Fibroblast of skin of left biceps (primary cell): ENCODE data around the gene RIMS4.

Experiments
- DNase-seq, 2 experiments: peaks; one replicate each; pipeline ENCODE4 v3.0.0-alpha.2; 2013; ENCODE audit warnings: low read depth in 2 of 2

The RIMS4 gene

DNA sequence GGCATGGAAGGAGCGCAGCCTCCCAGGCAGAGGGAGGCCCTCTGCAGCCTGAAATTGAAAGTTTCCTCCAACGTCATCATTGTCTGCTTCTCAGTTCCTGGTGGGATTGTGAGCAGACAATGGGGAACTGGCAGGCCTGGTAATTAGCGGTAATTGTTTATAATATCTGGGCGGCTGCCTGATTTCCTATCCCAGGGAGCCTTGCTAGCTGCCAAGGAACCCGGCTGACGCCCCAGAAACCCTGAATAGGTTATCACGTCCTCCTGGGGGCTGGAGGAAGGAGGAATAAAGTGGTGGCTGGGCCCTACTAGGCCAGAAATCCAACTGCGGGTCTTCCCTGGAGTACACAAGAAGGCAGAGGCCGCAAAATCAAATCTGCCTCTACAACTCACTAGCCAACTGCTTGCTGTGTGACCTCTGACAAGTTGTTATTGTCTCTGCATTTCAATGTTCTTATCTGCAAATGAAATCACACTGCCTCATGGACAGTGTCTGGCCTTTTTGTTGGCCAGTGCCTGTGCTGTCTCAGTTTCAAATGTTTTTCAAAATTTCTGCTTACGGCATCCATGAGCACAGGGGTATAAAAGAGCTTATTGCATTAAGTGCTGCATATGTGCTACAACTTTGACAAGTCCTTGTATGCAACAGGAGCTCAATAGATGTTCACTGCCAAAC, 47.7 kb downstream of the RIMS4 start:
- DNase-seq: no peak

GRCh38 chr20:44761423-44761822, 48.9 kb downstream of the RIMS4 start:
- DNase-seq: no peak

- DNase-seq: no peak
Measured at GRCh38 chr20:44759595-44759994, 50.8 kb downstream of the RIMS4 start.

- no peak for DNase-seq
Measured at GRCh38 chr20:44758247-44759101, 51.9 kb downstream of the RIMS4 start.

DNA sequence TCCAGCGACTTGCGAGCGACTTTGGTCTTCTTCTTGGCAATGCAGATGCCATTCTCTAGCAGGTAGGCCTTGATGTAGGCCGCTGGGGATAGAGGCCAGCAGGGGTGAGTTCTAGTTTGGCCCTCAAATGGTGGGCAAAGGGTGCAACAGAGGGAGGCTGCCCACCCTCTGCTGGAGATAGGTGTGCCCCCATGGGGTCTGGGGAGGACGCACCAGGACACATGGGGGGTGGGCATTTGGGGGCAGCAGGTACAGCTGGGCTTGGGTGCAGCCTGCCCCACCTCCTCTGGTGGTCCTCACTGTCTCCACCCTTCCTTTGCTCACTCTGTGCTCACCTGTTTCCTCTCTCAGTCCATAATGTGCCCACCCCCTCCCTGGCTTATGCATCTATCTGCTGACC, 53.4 kb downstream of the RIMS4 start:
- no peak for DNase-seq

- no peak for DNase-seq
Measured at GRCh38 chr20:44756011-44756688, 54.2 kb downstream of the RIMS4 start.

- no peak for DNase-seq
Measured at GRCh38 chr20:44754554-44754953, 55.8 kb downstream of the RIMS4 start.

GRCh38 chr20:44752099-44752931, 58.0 kb downstream of the RIMS4 start:
- no peak for DNase-seq

- DNase-seq: no peak
Measured at GRCh38 chr20:44750081-44750805, 60.1 kb downstream of the RIMS4 start.

- no peak for DNase-seq
Measured at GRCh38 chr20:44748005-44748370, 62.4 kb downstream of the RIMS4 start.

- peak; percentile 20 for DNase-seq
Measured at GRCh38 chr20:44747166-44748004, 63.0 kb downstream of the RIMS4 start.

- no peak for DNase-seq
Measured at GRCh38 chr20:44746367-44747165, 63.8 kb downstream of the RIMS4 start.

GRCh38 chr20:44745598-44746366, 64.6 kb downstream of the RIMS4 start, which contains the start of gene KCNK15:
Gene KCNK15 (plus strand): TSS chr20:44745865. CDS start chr20:44745911, 46 bp downstream.
- no peak for DNase-seq

DNA sequence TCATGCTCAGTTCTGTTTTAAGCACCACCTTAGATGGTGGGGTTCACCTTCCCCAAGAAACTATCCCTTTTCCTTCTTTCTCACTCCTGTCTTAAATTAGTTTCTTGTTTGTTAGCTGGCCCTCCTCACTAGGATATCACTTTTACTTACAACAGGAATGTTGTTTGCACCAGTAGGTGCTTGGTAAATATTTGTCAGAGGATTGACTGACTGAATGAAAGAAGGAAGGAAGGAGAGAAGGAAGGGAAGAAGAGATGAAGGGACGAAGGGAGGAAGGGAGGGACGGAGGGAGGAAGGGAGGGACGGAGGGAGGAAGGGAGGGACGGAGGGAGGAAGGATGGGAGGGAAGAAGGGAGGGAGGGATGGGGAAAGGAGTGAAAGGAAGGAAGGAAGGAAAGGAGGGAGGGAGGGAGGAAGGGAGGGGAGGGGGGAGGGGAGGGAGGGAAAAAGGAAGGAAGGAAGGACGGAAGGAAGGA, 65.2 kb downstream of the RIMS4 start:
- DNase-seq: no peak

DNA sequence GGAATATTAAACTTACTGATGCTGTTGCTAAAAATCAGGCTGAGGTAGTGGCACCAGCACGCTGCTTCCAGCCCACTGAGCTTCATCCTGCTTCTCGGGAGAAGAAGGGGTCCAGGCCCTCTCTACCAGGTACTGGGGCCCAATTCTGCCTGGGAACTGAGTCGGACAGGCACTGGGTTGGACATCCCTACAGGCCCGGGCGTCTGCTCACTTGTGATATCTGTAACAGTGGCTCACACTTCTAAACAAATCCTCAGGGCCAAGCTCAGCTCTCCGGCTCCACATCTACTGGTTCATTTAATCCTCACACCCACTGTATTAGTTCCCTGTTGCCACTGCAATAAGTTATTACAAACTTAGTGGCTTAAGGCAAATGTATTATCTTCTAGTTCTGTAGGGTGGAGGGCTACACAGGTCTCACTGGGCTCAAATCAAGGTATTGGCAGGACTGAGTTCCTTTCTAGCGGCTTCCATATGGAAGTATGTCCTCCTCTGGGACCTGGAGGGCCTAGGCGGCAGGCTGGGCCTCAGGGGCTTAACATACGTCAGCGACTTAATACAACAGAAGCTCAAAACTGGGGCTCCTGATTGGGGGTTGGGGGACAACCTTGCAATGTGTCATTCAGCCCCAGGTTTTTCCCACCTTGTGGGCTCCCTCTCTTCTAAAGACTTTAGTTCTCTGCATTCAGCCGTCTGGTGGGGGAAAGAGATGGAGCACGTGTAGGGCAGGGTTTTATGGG, 66.3 kb downstream of the RIMS4 start:
- DNase-seq: no peak

GRCh38 chr20:44743080-44743701, 67.2 kb downstream of the RIMS4 start:
- no peak for DNase-seq
